Astrocyte of the hippocampus (primary cell): ENCODE data around the gene SLC35F5.
"Not testable (repeated sequence)": the region's sequence is repeated elsewhere in the genome, so short reads cannot be mapped to it uniquely, and the experiment has no call there.

ENCODE experiments used
- DNase-seq: peaks from one replicate; pipeline ENCODE4 v3.0.0; 2011; ENCODE audit warnings: low read depth, low spot score

The SLC35F5 gene, protein sequence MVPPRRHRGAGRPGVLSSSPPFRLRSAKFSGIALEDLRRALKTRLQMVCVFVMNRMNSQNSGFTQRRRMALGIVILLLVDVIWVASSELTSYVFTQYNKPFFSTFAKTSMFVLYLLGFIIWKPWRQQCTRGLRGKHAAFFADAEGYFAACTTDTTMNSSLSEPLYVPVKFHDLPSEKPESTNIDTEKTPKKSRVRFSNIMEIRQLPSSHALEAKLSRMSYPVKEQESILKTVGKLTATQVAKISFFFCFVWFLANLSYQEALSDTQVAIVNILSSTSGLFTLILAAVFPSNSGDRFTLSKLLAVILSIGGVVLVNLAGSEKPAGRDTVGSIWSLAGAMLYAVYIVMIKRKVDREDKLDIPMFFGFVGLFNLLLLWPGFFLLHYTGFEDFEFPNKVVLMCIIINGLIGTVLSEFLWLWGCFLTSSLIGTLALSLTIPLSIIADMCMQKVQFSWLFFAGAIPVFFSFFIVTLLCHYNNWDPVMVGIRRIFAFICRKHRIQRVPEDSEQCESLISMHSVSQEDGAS

DNA sequence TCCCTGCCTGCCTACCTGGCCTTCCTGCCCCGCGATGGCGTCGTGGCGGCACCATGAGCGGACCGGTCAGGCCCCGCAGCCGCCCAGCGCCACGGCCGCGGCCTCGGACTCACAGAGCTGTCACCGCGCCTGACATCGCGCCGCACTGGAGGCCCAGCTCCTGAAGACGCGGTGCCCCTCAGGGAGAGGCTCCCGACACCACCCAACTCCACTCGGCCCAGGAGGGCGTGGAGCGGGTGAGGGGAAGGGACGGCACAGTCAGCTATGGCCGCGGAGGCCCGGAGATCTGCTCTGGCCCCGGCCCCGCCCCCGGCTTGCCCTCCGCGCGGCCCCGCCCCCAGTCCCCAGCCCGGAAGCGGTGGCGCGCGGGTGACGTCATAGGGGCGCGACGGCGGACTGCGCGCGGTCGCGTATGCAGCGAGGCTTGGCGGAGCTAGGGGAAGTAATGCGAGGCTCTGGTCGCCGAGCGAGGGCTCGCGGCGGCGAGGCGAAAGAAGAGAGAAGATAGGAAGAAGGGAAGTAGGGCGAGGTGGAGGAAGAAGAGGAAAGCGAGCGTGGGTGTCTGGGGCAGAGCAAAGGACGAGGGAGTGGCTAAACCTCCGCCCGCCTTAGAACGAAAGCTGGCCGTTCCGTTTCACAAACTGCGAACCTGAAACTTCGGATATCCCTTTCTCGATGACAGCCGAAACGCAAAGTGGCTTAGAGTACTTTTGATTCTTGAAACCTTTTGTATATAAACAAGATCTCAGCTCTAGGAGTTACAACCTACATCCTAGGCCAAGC is at the start of gene SLC35F5:
Gene SLC35F5, minus strand, starts transcription at position 288 of the 783 bp plus-strand sequence. Its CDS starts 233 bp downstream, at position 55.
- peak; percentile 98 for DNase-seq

GRCh38 chr2:113799375-113799774 is 42.9 kb upstream of the SLC35F5 start:
- no peak for DNase-seq

DNA sequence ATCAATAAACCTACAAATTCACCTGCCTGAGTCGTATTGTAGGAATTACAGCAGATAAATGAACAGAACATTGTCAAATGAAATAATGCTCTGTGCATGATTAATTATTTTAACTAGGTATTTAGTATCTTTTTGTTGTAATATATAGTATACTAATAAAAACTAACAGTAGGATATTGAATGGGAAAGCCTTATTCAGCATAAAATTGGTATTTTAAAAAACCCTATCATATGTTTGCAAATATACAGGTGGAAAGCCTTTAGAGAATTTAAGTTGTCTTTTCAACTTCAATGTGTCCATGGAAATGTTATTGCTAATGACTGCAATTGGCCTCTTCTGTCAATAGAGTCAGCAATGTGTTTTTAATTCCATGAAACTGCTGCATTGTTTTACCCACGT is 40.8 kb upstream of the SLC35F5 start:
- DNase-seq: no peak

DNA sequence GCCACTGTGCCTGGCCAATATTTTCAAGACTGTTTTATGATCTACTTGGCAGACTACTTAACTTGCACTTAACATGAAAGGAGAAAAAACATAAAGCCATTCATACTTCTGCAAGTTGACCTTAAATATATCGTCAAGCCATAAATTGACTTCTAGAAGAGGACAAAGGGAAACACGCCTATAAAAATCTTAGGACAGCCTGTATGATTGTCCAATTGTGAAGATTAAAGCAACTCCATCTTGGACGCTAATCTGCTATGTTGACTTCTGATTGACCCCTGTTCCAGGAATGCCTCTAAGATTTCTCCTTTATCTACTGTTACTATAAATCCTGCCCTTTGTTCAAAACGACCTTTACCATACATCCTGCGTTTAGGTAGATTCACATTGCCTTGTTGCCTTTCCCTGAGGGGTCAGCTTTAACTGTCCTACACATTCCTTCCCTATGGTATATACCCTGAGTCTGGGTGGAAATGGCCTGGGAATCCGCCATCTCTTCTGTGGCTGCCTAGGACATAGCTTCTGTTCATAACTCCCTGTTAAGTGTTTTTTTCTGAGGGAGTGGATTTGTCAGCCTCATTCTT is 40.2 kb upstream of the SLC35F5 start:
- no peak for DNase-seq

GRCh38 chr2:113795405-113795920 is 39.0 kb upstream of the SLC35F5 start:
- no peak for DNase-seq

DNA sequence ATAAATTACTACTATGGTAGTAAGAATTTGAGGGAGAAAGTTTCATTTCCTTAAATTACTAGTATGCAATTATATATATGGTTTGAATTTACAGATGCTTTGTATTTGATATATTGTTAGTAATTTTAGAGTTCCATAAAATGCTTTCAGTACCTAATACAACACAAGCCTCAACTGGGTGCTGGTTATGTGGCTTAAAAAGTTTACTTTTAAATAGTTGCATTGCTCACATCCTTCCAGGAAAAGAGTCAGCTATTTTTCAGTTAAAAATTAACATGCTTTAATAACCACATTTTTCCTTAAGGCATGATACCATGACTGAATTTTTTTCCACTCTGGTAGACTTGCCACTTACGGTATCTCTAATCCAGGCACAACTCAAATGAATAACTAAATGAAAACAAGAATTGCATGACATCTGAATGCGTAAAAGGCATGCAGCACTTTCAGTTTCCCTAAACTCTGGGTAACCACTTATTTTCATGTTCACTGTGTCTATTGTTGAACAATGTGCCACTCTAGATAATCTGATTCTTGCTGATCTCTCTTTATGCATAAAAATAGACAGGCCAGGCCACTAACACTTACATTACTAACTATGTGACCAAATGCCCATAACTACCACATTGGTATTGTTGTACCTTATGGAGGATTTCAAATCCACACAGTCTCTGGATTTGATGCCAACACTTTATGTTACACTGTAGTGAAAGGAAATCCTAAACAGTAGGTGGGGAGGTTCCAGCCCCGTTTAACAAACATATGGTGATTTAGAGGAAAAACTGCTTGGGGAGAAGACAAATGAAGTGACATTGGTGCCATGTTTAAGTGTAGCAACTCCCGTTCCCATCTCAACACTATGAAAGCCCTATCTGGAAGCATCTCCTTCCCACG is 35.5 kb upstream of the SLC35F5 start:
- peak; percentile 41 for DNase-seq

DNA sequence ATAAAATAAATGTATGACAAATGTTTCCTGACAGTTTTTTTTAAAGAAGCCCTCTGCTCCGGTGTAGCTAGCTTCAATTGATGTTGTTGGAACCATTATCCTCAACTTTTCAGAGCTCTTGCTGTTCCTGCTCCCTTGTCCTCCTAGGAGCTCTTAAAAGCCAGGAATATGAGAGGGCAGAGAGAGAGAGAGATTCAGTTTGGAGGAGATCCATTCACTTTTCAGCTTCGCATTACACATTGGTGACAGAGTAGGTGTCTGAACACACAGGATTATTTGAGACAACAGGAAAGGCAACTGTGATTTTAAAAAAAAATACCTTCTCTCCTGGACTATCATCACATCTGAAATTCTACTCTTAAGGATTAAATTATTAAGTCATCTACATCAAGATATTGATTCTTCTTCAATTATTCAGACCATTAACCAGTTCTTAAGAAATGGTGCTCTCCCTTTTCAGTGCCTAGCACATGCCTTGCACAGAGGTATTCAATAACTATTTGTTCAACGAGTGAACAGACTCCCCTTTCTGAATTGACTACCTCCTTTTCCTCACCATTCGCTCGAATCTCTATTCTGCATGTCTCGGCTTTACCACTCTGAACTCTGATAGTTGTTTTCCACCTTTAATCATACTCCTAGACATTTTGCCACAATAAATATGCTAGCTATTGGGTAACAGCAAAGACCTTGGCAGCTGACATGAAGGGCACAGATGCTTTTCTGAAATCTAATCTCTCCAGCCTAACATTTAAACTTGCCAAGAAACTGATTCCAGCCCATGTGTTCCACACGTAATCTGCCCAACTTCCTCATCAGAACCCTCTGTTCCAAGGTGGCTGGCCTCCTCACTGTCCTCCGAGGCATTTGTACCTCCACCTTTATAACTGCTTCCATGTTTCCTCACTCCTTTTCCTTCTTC is 28.6 kb upstream of the SLC35F5 start:
- DNase-seq: no peak

GRCh38 chr2:113780472-113780871 is 24.0 kb upstream of the SLC35F5 start:
- no peak for DNase-seq

DNA sequence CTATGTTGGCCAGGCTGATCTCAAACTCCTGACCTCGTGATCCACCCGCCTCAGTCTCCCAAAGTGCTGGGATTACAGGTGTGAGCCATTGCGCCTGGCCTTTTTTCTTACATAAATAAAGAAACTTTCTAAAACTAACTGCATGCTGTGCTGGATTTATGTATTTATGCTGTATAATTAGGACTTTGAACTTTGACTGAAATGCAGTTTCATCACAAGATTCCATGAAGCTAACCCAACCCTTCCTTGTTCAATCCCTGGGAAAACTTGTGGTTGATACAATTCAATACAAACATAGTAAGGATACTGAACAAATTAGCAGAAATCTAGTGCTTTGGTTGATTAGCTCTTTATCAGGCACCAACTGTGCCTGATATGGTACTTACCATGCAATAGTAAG is 20.9 kb upstream of the SLC35F5 start:
- DNase-seq: no peak

DNA sequence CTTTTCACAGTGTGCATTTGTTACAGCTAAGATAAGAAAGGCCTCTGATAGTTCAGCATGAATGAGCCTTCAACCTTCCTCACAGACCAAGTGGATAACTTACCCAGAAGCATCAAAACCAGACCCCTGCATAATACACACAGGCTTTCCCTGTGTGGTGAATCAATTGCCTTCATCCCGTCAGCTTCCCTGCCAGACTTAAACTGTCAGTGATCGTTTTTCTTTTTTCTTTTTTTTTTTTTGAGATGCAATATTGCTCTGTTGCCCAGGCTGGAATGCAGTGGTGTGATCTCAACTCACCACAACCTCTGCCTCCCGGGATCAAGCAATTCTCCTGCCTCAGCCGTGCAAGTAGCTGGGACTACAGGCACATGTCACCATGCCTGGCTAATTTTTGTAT is 20.5 kb upstream of the SLC35F5 start:
- DNase-seq: peak; percentile 28

- DNase-seq: not testable (repeated sequence)
Measured at GRCh38 chr2:113774616-113775015, 18.2 kb upstream of the SLC35F5 start.

DNA sequence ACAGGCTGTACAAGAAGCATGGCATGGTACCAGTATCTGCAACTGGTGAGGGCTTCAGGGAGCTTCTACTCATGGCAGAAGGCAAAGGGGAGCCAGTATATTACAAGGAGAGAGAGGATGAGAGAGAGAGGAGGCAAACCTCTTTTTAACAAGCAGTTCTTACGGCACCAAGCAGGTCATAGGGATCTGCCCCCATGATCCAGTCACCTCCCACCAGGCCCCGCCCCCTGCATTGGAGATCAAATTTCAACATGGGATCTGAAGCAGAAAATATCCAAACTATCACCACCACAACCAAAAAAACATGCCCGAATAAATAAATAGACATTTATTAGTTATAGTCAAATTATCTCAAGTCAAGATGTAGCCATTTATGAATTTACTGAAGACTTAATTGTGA is 14.5 kb upstream of the SLC35F5 start:
- no peak for DNase-seq

- DNase-seq: no peak
Measured at GRCh38 chr2:113769555-113769954, 13.1 kb upstream of the SLC35F5 start.

GRCh38 chr2:113768770-113769169 is 12.3 kb upstream of the SLC35F5 start:
- DNase-seq: peak; percentile 57

GRCh38 chr2:113767811-113768460 is 11.5 kb upstream of the SLC35F5 start:
- DNase-seq: no peak

- no peak for DNase-seq
Measured at GRCh38 chr2:113765276-113765675, 8.8 kb upstream of the SLC35F5 start.

GRCh38 chr2:113762377-113763118 is 6.1 kb upstream of the SLC35F5 start:
- peak; percentile 86 for DNase-seq

GRCh38 chr2:113760400-113760799 is 4.0 kb upstream of the SLC35F5 start:
- DNase-seq: peak; percentile 47
